Vagina (tissue), 2 donors: ENCODE data around the gene KCNN3.

ENCODE experiments used
- CTCF ChIP-seq, 3 experiments: fragments of 450-650 bp in 2 of 3; fragments of 200-600 bp in 1 of 3; sonication (generic) in 1 of 3; IDR thresholded peaks; one replicate each; pipeline ENCODE4 v1.5.1; 2017 to 2019; ENCODE audit warnings: antibody characterized with exemption in 3 of 3, mild to moderate bottlenecking in 2 of 3, moderate library complexity in 2 of 3
- POLR2A ChIP-seq, 2 donors: fragments of 450-650 bp; IDR thresholded peaks; one replicate each; pipeline ENCODE4 v1.6.1; 2017; ENCODE audit warnings: antibody characterized with exemption in 2 of 2, mild to moderate bottlenecking in 2 of 2, moderate library complexity in 2 of 2
- POLR2AphosphoS5 ChIP-seq, 2 donors: sonication (generic); formaldehyde crosslinking; IDR thresholded peaks; one replicate each; pipeline ENCODE4 v1.9.0; 2017; ENCODE audit warnings: antibody characterized with exemption in 2 of 2, mild to moderate bottlenecking in 2 of 2, low read depth in 1 of 2; ENCODE audit not compliant: insufficient read depth in 1 of 2

DNA sequence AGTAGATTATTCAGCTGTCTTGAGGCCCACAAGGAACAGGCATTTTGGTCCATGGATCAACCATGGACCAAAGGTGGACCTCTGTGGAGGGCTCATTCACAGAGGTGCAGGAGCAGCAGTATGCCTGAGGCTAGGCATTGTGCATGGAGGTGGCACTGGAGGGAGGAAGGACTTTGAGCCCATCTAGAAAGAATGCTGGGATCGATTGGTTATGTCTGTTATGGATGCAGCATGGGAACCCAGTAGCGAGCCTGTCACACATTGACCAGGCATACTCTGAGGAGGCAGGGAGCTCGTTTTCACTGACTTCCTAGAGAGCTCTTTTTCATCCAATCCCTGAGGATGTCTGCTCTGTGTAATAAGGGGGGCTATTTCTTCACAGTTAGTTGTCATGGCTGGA is 75.5 kb downstream of the KCNN3 start:
- no peak for TF ChIP-seq POLR2A (IDR thresholded peaks at IDR 0.05)
- no peak for TF ChIP-seq CTCF (IDR thresholded peaks at IDR 0.05)
- TF ChIP-seq POLR2AphosphoS5 (IDR thresholded peaks at IDR 0.05; ENCODE audit: insufficient read depth in 1 of 2, low read depth in 1 of 2): no peak
